Hindlimb muscle (tissue), 1 donor: Measurements from ENCODE around the gene PSTPIP1. TPM values are rescaled to one million over a fixed set of nuclear protein-coding genes. Genes with fewer than 3 reads are reported as not detected.
A peak's percentile ranks its signal among the peaks of the same experiment; 100 is the strongest.
"Not testable (repeated sequence)": the region's sequence is repeated elsewhere in the genome, so short reads cannot be mapped to it uniquely, and the experiment has no call there.

Source experiments
- DNase-seq: peaks from one replicate; pipeline ENCODE4 v3.0.0-alpha.2; 2013
- polyA plus RNA-seq: library from polyadenylated mRNA; unstranded; fragments of 120-200 nt; gene quantifications from one replicate; pipeline ENCODE4 v1.2.1, GENCODE V29; 2013; ENCODE audit not compliant: insufficient read length

PSTPIP1 gene
- 2.5 TPM for polyA plus RNA-seq

DNA sequence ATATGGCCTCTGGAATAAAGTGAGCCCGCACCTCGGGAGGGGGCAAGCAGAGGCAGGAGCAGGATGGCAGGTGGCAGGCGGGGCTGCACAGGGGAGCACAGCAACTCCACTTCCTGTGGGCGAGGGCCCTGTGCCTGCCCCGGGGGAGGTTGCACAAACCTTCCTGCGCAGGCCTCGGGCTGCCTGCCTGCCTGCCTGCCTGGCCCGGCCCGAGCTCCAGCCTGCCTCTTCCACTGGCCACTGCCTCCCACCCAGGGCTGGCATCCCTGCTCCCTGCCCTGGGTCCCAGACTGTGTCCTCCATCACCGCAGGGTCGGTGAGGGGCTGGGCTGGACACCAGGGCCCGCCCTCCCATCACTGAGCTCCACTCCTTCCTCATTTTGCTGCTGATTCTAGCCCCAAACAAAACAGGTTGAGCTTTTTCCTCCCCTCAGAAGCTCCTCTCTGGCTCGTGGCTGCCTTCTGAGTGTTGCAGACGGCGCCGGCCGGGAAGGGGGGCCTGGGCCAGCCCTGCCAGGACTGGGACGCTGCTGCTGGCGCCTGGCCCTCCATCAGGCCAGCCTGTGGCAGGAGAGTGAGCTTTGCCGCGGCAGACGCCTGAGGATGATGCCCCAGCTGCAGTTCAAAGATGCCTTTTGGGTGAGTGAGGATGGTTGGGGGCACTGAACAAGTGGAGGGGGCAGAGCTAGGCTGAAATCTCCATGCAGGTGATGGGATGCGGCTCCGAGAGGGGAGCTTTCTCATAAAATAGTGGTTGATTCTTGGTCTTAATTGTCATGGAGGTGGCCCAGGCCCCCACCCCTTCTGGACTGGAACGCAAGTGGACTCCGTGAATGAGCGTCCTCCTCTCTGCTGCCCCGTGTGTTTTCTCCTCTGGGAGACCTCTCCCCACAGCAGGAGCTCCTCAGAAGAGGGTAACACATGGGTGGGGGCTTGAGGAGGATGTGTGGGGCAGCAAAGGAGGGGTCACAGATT lies at the start of gene PSTPIP1:
Gene PSTPIP1 (plus strand): TSS at position 156 of the 975 bp plus-strand sequence. CDS start 448 bp downstream, at position 604.
- DNase-seq, result peak; percentile 68

DNA sequence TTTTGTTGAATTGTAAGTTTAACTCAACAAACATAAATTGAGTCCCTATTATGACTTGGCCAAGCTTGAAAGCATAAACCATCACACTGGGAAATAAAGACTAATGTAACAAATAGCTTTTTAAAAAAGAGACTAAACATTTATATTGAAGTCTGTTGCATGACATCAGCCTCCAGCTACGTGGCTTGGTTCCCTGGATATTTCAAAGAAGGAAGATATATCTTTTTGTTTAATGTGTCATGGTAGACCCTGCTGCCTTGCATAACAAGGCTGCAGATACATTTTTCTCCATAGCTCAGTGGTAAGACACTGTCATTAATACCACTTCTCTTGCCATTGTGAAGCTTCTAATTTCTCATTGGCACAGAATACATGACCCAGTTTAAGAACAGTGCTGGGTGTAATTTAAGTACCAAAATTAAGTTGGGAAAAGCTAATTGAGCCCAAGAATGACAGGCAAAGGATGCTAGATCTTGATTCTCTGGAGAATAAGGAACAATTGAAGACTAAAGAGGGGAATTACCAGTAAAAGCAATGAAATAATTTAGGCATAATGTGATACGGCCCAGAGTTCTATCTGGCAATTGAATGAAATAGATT lies 49.3 kb upstream of the PSTPIP1 start:
- DNase-seq, result no peak

DNA sequence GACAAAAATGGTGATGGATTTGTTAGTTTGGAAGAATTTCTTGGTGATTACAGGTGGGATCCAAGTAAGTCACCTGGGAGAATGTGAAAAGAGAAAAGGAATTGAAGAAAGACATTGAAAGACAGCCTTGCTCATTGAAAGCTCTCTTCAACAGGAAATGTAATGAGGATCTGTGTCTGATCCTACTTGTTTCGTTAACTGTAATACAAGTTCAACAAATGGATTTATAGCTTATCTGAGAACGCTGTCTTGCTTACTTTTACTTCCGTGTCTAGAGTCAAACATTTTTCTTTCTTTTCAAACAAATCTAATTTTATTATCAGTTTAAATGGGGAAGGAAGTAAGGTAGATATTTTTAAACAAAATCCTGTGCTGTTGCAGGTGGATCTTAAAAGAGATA lies 47.5 kb upstream of the PSTPIP1 start:
- no peak for DNase-seq

DNA sequence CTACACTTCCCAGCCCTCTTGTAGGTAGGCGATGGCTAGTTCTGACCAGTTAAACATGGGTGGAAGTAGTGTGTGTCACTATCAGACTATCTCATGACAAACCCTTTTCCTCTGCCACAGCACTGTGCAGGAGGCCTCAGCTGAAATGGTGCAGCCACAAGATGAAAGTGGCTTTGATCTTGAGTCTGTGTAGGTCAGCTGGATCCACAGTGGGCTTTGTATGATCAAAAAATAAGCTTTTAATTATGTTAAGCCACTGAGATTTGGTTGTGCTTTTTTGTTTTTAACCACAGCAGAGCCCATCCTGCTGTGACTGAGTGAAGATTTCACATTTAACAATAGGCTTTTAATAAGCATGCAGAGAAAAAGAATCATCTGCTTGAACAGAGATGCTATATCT lies 43.7 kb upstream of the PSTPIP1 start:
- DNase-seq, result no peak

DNA sequence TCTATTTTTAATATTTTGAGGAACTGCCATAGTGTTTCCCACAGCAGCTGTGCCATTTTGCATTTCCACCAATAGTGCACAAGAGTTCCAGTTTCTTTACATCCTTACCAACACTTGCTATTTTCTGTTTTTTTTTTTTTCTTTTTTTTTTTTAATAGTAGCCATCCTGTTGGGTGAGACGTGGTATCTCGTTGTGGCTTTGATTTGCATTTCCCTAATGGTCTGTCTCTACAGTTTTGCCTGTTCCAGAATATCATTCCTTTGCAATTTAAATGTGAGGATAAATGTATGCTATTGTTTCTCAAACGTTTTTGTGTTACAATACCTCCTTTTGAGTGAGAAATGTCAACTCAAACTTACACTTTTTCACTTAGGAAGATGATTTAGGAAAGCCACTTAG lies 41.0 kb upstream of the PSTPIP1 start:
- DNase-seq, result no peak

DNA sequence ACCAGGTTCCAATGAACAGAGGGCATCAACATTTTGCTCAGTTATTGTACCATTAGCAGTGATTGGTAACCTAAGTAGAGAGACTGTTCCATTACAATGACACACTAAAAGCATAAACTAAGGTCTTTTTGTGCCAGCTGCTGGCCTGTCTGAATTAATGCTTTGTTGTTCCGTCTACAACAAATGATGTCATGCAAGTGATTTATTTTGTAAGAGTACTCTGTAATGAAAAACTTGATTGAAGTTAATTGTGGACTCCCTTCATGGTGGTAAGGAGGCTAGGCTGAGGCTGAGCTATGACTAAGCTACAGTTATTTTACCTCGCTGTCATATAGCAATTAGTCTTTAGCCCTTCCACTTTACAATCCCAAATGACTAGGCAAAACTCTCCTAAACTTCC lies 40.2 kb upstream of the PSTPIP1 start:
- no peak for DNase-seq

DNA sequence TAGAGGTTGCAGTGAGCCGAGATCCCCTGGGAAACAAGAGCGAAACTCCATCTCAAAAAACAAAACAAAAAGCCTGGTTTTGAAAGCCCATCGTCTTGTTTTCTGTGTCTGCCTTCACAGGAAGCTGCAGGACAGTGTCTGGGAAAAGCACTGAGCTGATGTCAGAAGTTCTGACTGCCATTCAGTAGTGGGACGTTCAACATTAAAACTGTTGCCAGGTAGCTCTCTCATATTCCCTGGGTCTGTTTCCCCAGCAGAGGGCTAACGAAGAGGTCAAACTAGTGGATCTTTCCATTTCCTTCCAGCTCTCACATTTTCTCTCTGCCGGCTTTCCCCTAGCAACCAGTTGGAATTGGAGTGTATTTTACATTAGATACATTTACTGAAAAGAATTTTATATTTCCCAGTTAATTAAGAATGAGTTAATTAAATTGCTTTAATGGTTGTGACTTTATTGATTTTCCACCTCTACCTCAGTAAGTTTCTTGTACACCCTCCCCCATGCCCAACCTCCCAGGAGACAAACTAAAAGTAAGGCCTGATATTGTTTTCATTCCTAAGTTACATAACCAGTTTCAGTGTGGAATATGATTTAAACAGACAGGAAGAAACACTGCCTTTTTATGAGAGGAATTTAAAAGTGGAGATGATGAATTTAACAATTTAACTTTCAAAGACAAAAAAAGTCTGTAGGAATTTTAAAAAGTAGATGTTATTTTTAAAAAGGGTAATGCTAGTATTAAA lies 33.5 kb upstream of the PSTPIP1 start:
- peak; percentile 63 for DNase-seq

DNA sequence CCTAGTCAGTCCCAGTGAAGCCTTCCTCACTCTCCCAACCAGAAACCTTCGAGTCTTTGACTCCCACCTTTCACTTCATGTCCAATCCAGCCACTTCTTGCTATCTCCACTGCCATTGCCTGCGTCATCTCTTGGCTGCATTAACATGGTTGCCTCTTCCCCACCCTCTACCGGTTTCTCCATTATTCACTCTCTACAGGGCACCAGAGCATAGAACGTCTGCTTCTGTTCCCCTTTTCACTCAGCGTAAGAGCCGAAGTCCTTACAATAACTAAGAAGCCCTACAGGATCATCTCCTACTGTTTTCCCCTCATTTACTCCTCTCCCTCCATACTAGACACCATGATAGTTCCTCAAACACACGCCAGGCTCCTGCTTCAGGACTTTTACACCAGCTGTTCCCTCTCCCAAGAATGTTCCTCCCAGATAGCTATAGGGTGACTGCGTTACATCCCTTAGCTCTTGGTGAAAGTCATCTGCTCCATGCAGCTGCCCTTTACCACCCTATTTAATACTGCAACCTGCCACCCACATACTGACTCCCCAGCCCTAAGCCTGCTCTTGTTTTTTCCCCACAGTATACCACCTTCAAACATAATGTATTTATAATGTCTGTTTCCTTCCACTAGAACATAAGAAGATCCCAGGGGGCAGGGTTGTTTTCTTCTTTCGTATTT lies 32.5 kb upstream of the PSTPIP1 start:
- no peak for DNase-seq

DNA sequence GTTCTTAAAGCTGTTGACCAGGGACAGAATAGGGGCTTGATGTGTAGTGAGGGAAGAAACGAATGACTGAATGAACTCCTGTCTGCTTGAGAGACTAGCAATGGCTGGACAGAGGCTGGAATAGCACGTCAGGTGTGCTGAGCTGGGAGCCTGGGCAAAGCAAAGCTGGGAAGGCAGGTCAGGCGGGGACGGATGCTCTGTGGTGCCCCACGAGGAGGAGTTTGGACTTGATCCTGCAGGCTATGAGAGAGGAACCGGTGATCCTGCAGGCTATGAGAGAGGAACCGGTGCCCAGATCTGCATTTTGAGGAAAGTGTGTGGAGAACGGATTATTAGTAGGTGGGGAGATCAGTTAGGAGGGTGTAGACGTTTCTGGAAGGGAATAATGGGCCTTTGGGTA lies 31.3 kb upstream of the PSTPIP1 start:
- no peak for DNase-seq

DNA sequence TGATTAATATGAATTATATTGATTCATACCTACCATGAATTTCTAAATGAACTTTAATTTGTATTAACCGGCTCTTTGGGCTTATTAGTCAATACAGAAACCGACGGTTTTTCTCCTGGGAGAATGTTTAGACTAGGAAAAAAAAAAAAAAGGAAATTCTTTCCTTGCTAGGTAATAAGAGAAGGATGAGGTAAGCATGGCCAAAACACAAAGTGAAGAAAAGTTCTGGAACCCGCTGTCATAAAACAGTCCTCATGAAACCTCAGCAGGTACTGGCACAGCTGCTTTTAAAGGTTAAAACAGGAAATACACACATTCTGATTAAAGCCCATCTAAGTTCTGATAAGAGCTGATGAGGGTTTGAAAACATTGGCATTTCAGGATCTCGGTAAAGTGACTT lies 30.8 kb upstream of the PSTPIP1 start:
- no peak for DNase-seq

DNA sequence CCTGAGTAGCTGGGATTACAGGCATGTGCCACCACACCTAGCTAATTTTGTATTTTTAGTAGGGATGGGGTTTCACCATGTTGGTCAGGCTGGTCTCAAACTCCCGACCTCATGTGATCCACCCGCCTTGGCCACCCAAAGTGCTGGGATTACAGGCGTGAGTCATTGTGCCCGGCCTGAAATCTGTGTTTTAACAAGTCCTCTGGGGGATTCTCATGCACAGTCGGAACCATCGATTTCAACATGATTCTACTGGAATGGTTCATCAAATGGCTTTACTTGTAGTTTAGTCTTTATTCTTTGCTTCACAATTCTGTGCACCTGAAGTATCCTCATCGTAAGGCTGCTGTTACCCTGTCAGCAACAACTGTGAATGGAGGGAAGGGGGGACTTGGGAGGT lies 28.9 kb upstream of the PSTPIP1 start:
- DNase-seq, result not testable (repeated sequence)

DNA sequence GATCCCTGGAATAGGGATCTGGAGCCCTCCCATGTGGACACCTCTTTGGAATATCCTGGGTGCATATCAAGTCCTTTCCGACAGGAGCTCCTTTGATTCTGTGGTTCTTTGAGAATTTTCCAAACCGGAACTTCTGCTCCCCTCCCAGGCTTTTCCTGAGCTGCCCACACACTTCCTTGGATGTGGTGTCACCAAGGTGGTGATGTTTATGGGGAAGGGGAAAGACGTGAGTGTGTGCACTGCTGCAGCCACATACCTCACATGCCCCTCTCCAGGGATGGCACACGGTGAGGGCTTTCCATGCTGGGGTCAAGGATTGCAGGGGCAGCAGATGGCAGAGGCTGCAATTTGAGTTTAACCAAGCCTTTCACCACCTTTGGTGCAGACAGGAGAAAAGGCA lies 27.9 kb upstream of the PSTPIP1 start:
- no peak for DNase-seq

DNA sequence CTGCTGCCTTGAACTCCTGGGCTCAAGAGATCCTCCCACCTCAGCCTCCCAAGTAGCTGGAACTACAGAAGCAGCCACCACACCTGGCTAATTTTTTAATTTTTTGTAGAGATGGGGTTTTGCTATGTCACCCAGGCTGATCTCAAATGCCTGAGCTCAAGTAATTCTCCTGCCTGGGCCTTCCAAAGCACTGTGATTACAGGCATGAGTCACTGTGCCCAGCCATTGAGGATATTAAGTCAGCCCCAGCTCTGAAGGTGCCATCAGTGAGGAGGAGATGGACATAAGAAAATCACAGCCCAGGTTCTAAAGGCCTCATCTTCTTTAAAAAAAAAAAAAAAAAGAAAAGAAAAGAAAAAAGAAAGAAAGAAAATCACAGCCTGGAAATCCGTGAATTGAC lies 26.6 kb upstream of the PSTPIP1 start:
- DNase-seq, result no peak

DNA sequence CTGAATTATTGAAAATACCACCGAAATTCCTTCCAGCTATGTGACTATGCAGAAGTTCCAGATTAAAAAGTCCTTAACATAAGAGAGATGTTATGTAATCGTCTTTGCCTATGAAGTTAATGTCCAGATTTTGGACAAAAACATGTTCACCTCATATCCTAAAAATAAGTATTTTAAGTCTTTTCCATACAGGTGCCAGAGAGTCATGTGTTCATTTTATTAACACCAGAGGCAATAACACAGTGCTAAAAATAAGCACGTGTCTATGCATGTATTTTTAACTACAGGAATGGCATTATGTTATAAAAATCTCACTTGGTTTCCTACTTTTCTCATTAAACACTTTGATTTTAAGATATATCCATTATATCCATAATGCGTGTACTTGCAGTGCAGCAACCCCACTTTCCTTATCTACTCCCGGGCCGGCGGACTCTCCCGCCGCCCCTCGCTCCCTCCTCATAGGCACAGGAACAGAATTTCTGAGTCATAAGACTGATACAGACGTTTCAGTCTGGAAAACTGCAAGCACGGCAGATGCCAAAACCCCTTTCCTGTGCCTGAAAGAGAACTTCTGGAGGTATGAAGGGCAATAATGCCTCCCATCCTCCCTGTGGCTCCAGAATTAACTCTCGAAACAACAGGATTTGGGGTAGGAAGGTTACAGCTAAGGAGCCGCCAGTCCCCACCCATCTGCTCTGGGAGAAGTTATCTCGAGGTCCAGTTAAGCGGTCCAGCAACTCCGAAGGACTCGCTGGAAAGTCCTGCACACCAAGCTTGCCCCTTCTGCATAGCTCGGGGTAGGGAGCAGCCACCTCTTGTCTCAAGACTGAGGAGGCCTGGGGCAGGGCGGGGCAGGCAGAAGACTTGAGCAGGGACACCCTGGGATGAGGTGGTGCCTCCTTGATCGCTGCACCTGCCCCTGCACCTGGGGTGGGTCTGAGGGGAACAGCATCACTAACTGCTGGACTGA lies 22.3 kb upstream of the PSTPIP1 start:
- DNase-seq, result peak; percentile 61

DNA sequence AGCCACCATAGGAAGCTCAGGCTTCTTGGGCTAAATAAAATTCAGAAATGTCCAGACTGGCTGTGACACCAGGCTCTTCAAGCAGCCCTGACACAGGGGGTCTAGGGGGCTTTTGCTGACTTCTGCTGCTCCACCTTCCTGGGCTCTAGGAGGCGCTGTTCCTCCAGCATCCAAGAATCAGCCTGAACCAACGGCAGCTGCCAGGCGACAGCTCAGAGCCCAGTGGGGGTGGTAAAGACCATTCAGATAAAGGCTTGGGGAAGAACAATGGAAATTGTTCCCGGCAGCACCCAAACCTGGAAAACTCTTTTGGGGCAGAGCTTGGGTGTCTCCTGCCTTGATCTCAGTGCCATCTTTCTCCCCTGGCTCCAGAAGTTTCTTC lies 21.6 kb upstream of the PSTPIP1 start:
- DNase-seq, result no peak

DNA sequence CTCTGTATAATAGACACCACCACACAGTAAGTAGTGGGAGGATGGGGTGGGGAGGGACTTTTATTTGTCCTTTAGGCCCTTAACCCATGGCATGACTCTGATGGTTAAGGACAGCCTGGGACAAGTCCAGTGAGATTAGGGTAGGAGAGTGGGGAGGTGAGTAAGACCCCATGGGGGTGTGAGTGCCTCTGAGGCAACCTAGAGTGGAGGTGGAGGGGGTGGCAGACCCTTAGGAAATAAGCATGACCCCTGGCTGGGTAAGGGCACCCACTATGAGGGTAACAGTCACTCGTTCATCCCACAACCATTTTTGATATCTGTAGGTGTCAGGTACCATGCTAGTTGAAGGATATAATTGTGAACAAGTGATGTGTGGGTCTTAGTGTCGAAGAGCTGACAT lies 21.0 kb upstream of the PSTPIP1 start:
- no peak for DNase-seq

DNA sequence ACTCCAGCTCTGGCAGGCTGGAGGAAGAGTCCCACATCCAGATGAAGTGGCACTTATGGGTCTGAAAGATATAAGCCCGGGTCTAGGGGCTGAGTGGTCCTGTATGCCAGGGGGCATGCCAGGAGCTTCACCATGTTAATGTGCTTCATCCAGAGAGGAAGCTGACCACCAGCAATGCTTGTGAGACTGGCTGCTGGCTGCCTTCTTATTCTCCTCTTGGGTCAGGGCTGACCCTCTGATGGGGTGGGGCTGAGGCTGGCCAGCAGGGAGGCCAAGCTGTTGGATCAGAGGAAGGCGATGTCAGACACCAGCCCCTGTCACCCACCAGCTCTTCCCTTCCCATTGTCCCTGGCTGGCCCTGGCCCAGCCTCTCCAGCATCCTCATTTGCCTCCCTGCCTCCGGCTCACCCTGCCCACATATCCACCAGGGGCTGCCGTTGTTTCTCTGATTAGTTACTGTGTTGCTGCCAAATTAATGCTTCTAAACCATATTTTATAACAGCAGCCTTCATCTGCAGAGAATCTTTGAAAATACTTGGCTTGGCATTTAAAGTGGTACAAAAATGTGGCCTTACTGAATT lies 20.4 kb upstream of the PSTPIP1 start:
- DNase-seq, result no peak

DNA sequence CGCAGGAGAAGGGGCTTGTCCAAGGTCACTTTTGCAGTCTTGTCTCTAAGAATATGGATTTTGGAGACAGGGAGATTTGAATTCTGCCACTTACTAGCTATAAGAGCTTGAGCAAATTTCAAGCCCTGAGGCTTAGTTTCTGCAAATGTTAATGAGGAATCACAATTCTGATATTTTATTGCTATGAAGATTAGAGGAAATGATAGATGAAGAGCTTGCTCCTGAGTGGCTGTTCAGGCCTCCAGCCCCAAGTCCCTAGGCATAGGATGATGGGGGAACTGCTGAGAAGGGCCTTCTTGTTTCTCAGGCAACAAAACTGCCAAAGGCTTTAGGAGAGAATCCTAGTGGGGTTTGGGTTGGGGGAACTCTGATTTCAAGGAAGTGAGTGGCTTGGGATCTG lies 18.8 kb upstream of the PSTPIP1 start:
- DNase-seq, result no peak

DNA sequence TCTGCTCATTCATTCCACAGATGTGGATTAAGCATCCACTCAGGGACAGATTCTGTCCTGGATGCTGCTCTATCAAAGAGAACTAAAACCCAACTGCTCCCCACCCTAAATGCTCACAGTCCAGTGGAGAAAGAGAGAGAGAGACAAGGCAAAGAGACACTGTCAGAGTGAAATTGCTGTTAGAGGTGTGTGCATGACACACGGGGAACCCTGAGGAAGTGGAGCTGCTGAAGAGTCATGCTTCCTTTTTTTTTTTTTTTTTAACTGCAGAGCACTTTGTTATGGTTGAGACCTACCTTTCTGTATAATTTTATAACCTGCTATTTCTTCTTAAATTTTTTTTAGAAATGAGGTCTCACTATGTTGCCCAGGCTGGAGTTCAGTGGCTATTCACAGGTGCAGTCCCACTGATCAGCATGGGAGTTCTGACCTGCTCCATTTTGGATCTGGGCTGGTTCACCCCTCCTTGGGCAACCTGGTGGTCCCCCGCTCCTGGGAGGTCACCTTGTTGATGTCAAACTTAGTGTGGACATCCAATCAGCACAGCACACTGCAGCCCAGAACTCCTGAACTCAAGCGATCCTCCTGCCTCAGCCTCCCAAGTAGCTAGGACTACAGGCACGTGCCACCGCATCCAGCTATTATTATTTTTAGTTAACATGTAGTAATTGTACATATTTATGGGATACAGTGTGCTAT lies 18.2 kb upstream of the PSTPIP1 start:
- DNase-seq, result no peak
